Measurements from ENCODE around the gene SPATS2. TPM values are rescaled to one million over a fixed set of nuclear protein-coding genes. Genes with fewer than 3 reads are reported as not detected.

Gene SPATS2
- total RNA-seq, 1 donor from 2014 or later = 43.9 TPM

DNA sequence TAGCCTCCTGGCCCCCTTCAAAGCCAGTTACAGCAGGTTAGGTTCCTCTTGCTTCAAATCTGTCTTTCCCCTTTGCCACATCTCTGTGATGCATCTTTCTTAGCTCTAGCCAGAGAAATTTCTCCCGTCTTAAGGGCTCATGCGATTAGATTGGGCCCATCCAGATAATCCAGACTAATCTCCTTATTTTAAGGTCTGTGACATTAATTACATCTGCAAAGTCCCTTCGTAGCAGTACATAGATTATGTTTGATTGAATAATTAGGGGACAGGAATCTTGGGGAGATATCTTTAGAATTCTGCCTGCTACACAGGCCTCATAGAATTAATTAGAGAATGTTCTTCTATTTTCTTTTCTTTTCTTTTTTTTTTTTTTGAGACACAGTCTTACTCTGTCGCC, 79.3 kb downstream of the SPATS2 start:
- Mint-ChIP-seq H3K4me1 (ENCODE audit: low read depth, unreplicated experiment) (no peaks in the 10 kb centered on the region), H3K27me3 (ENCODE audit: unreplicated experiment) (no peaks in the 10 kb centered on the region), H3K27ac (ENCODE audit: unreplicated experiment) (no peak overlapping the region)

GRCh38 chr12:49448858-49449257, 81.6 kb downstream of the SPATS2 start:
- TF ChIP-seq CTCF (IDR thresholded peaks at IDR 0.05; ENCODE audit: partially characterized antibody, unreplicated experiment) = no peak
- Mint-ChIP-seq H3K27me3 (ENCODE audit: unreplicated experiment) (no peaks in the 10 kb centered on the region), H3K36me3 (ENCODE audit: unreplicated experiment) (peaks cover 10% of the 10 kb centered on the region), H3K27ac (ENCODE audit: unreplicated experiment) (no peak overlapping the region), H3K4me1 (ENCODE audit: low read depth, unreplicated experiment) (no peaks in the 10 kb centered on the region), H3K4me3 (ENCODE audit: unreplicated experiment) (no peak overlapping the region), H3K9me3 (ENCODE audit: unreplicated experiment) (peaks cover 2% of the 10 kb centered on the region)
- DNase-seq = no peak

More for the DNA sequence above, 79.3 kb downstream of the SPATS2 start:
- TF ChIP-seq CTCF (IDR thresholded peaks at IDR 0.05; ENCODE audit: partially characterized antibody, unreplicated experiment) = no peak
- no peak for DNase-seq
- Mint-ChIP-seq H3K9me3 (ENCODE audit: unreplicated experiment) (peaks cover 2% of the 10 kb centered on the region), H3K36me3 (ENCODE audit: unreplicated experiment) (peaks cover 10% of the 10 kb centered on the region), H3K4me3 (ENCODE audit: unreplicated experiment) (no peak overlapping the region)

GRCh38 chr12:49451468-49452259, 84.4 kb downstream of the SPATS2 start:
- no peak for DNase-seq
- H3K9me3 Mint-ChIP-seq (ENCODE audit: unreplicated experiment) = peaks cover 3% of the 10 kb centered on the region
- H3K27ac Mint-ChIP-seq (ENCODE audit: unreplicated experiment) = no peak overlapping the region
- no peak overlapping the region for H3K4me3 Mint-ChIP-seq (ENCODE audit: unreplicated experiment)
- no peaks in the 10 kb centered on the region for H3K4me1 Mint-ChIP-seq (ENCODE audit: low read depth, unreplicated experiment)
- TF ChIP-seq CTCF (IDR thresholded peaks at IDR 0.05; ENCODE audit: partially characterized antibody, unreplicated experiment) = no peak
- H3K36me3 Mint-ChIP-seq (ENCODE audit: unreplicated experiment) = peaks cover 7% of the 10 kb centered on the region
- peaks cover 3% of the 10 kb centered on the region for H3K27me3 Mint-ChIP-seq (ENCODE audit: unreplicated experiment)

DNA sequence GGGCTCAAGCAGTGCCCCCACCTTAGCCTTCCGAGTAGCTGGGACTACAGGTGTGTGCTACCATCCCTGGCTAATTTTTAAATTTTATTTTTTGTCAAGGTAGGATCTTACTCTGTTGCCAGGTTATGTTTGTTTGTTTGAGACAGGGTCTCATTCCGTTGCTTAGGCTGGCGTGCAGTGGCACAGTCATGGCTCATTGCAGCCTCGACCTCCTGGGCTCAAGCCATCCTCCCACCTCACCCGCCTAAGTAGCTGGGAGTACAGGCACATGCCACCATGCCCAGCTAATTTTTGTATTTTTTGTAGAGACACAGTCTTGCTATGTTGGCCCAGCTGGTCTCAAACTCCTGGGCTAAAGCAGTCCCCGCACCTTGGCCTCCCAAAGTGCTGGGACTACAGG, 88.2 kb downstream of the SPATS2 start:
- peaks cover 3% of the 10 kb centered on the region for H3K27me3 Mint-ChIP-seq (ENCODE audit: unreplicated experiment)
- no peaks in the 10 kb centered on the region for H3K36me3 Mint-ChIP-seq (ENCODE audit: unreplicated experiment)
- TF ChIP-seq CTCF (IDR thresholded peaks at IDR 0.05; ENCODE audit: partially characterized antibody, unreplicated experiment) = no peak
- no peak overlapping the region for H3K4me3 Mint-ChIP-seq (ENCODE audit: unreplicated experiment)
- no peak for DNase-seq
- H3K27ac Mint-ChIP-seq (ENCODE audit: unreplicated experiment) = no peak overlapping the region
- H3K4me1 Mint-ChIP-seq (ENCODE audit: low read depth, unreplicated experiment) = no peaks in the 10 kb centered on the region
- peaks cover 1% of the 10 kb centered on the region for H3K9me3 Mint-ChIP-seq (ENCODE audit: unreplicated experiment)

- no peaks in the 10 kb centered on the region for H3K36me3 Mint-ChIP-seq (ENCODE audit: unreplicated experiment)
- no peak for DNase-seq
- TF ChIP-seq CTCF (IDR thresholded peaks at IDR 0.05; ENCODE audit: partially characterized antibody, unreplicated experiment) = no peak
- peaks cover 1% of the 10 kb centered on the region for H3K9me3 Mint-ChIP-seq (ENCODE audit: unreplicated experiment)
- H3K4me3 Mint-ChIP-seq (ENCODE audit: unreplicated experiment) = no peak overlapping the region
- H3K27ac Mint-ChIP-seq (ENCODE audit: unreplicated experiment) = no peak overlapping the region
- H3K4me1 Mint-ChIP-seq (ENCODE audit: low read depth, unreplicated experiment) = no peaks in the 10 kb centered on the region
- peaks cover 3% of the 10 kb centered on the region for H3K27me3 Mint-ChIP-seq (ENCODE audit: unreplicated experiment)
Measured at GRCh38 chr12:49456131-49456679, 88.9 kb downstream of the SPATS2 start.
